Measurements from ENCODE around the gene GCSAM. TPM values are rescaled to one million over a fixed set of nuclear protein-coding genes. Genes with fewer than 3 reads are reported as not detected.

Gene GCSAM
- not detected for polyA plus RNA-seq (2013, experiment 1 of 2)
- not detected for polyA plus RNA-seq (2013, experiment 2 of 2)

GRCh38 chr3:112132975-112133448 is at the start of gene GCSAM:
Gene GCSAM, minus strand, starts transcription at chr3:112133248. Its CDS starts 128 bp downstream, at chr3:112133120.
- Histone ChIP-seq H3K9me3 (replicated peaks in 1 of 2; ENCODE audit: control insufficient read depth in 2 of 2, insufficient read depth in 1 of 2, low read depth in 1 of 2, low read length in 2 of 2) (peaks cover 0 to 1% of the 10 kb centered on the region in 2 donors), H3K18ac (ENCODE audit: low read length) (no peak within 1 kb of the TSS), H3K9ac (ENCODE audit: low read depth, low read length, poor library complexity) (peak within 1 kb of the TSS; percentile 24), H3K14ac (ENCODE audit: low read length) (no peak within 1 kb of the TSS), H3K23ac (ENCODE audit: low read depth, low read length, poor library complexity) (no peak within 1 kb of the TSS), H3K79me1 (ENCODE audit: low read depth, low read length) (no peaks in the 10 kb centered on the region), H3K4me3 (ENCODE audit: low read length in 2 of 2) (no peak within 1 kb of the TSS), H2BK15ac (ENCODE audit: low read length) (no peak within 1 kb of the TSS), H2BK12ac (ENCODE audit: low read length) (no peak within 1 kb of the TSS), H4K8ac (ENCODE audit: low read depth, low read length) (no peak within 1 kb of the TSS), H3K27me3 (ENCODE audit: control insufficient read depth in 3 of 3, insufficient read depth in 3 of 3, low read depth in 1 of 3, low read length in 3 of 3) (no peaks in the 10 kb centered on the region), H2BK5ac (ENCODE audit: low read length) (no peak within 1 kb of the TSS), H2BK120ac (ENCODE audit: low read depth, low read length) (no peak within 1 kb of the TSS), H3K27ac (replicated peaks; ENCODE audit: low read length) (no peak within 1 kb of the TSS), H2AK5ac (ENCODE audit: low read depth, low read length) (no peak within 1 kb of the TSS), H3K36me3 (replicated peaks in 1 of 2; ENCODE audit: control insufficient read depth in 2 of 2, insufficient read depth in 2 of 2, low read length in 2 of 2) (no peaks in the 10 kb centered on the region), H4K91ac (ENCODE audit: low read depth, low read length, poor library complexity) (no peak within 1 kb of the TSS), H3K4me2 (ENCODE audit: insufficient read depth, low read length, poor library complexity, severe bottlenecking) (no peak within 1 kb of the TSS), H3K4ac (ENCODE audit: low read length) (no peak within 1 kb of the TSS), H3K4me1 (ENCODE audit: control insufficient read depth in 2 of 2, insufficient read depth in 1 of 2, low read depth in 1 of 2, low read length in 2 of 2) (peaks cover 9 to 20% of the 10 kb centered on the region in 2 donors), H2AFZ (ENCODE audit: low read length) (no peak within 1 kb of the TSS)
- WGBS, 2 donors (ENCODE audit: extremely low coverage in 2 of 2, insufficient read length in 2 of 2, insufficient replicate concordance in 1 of 2), result no CpG with 5 or more reads among the region's 5 CpGs
- no peak for DNase-seq (ENCODE audit: low spot score)

GRCh38 chr3:112175646-112176045 is 42.6 kb upstream of the GCSAM start:
- H3K27ac ChIP-seq (replicated peaks; ENCODE audit: low read length), result no peak overlapping the region
- no peak overlapping the region for H2BK12ac ChIP-seq (ENCODE audit: low read length)
- no peaks in the 10 kb centered on the region for H3K36me3 ChIP-seq (replicated peaks in 1 of 2; ENCODE audit: control insufficient read depth in 2 of 2, insufficient read depth in 2 of 2, low read length in 2 of 2)
- H3K4me2 ChIP-seq (ENCODE audit: insufficient read depth, low read length, poor library complexity, severe bottlenecking), result no peak overlapping the region
- no peak overlapping the region for H3K4ac ChIP-seq (ENCODE audit: low read length)
- peaks cover 0 to 2% (median 0%) of the 10 kb centered on the region in 3 experiments for H3K27me3 ChIP-seq (ENCODE audit: control insufficient read depth in 3 of 3, insufficient read depth in 3 of 3, low read depth in 1 of 3, low read length in 3 of 3)
- H4K91ac ChIP-seq (ENCODE audit: low read depth, low read length, poor library complexity), result no peak overlapping the region
- no peaks in the 10 kb centered on the region for H3K4me1 ChIP-seq (ENCODE audit: control insufficient read depth in 2 of 2, insufficient read depth in 1 of 2, low read depth in 1 of 2, low read length in 2 of 2)
- no peak overlapping the region for H2AFZ ChIP-seq (ENCODE audit: low read length)
- H3K4me3 ChIP-seq (ENCODE audit: low read length in 2 of 2), result no peak overlapping the region
- WGBS, 2 donors (ENCODE audit: extremely low coverage in 2 of 2, insufficient read length in 2 of 2, insufficient replicate concordance in 1 of 2), result no CpG with 5 or more reads among the region's 6 CpGs
- H3K79me1 ChIP-seq (ENCODE audit: low read depth, low read length), result peaks cover 2% of the 10 kb centered on the region
- H3K14ac ChIP-seq (ENCODE audit: low read length), result no peak overlapping the region
- no peak overlapping the region for H2AK5ac ChIP-seq (ENCODE audit: low read depth, low read length)
- H3K9me3 ChIP-seq (replicated peaks in 1 of 2; ENCODE audit: control insufficient read depth in 2 of 2, insufficient read depth in 1 of 2, low read depth in 1 of 2, low read length in 2 of 2), result peaks cover 0 to 2% of the 10 kb centered on the region in 2 donors
- no peak for DNase-seq (ENCODE audit: low spot score)
- H2BK15ac ChIP-seq (ENCODE audit: low read length), result no peak overlapping the region
- no peak overlapping the region for H3K18ac ChIP-seq (ENCODE audit: low read length)
- no peak overlapping the region for H4K8ac ChIP-seq (ENCODE audit: low read depth, low read length)
- H3K23ac ChIP-seq (ENCODE audit: low read depth, low read length, poor library complexity), result no peak overlapping the region
- no peak overlapping the region for H2BK5ac ChIP-seq (ENCODE audit: low read length)
- H3K9ac ChIP-seq (ENCODE audit: low read depth, low read length, poor library complexity), result no peak overlapping the region
- no peak overlapping the region for H2BK120ac ChIP-seq (ENCODE audit: low read depth, low read length)

GRCh38 chr3:112175037-112175436 is 42.0 kb upstream of the GCSAM start:
- whole genome bisulfite sequencing, 2 donors (ENCODE audit: extremely low coverage in 2 of 2, insufficient read length in 2 of 2, insufficient replicate concordance in 1 of 2), result no CpG with 5 or more reads among the region's 5 CpGs
- no peaks in the 10 kb centered on the region for H3K36me3 ChIP-seq (replicated peaks in 1 of 2; ENCODE audit: control insufficient read depth in 2 of 2, insufficient read depth in 2 of 2, low read length in 2 of 2)
- H2AFZ ChIP-seq (ENCODE audit: low read length), result no peak overlapping the region
- H3K4me1 ChIP-seq (ENCODE audit: control insufficient read depth in 2 of 2, insufficient read depth in 1 of 2, low read depth in 1 of 2, low read length in 2 of 2), result no peaks in the 10 kb centered on the region
- no peak overlapping the region for H4K91ac ChIP-seq (ENCODE audit: low read depth, low read length, poor library complexity)
- peak overlapping the region; percentile 20 for H2BK5ac ChIP-seq (ENCODE audit: low read length)
- no peak overlapping the region for H3K4me3 ChIP-seq (ENCODE audit: low read length in 2 of 2)
- peaks cover 2% of the 10 kb centered on the region for H3K79me1 ChIP-seq (ENCODE audit: low read depth, low read length)
- H3K4me2 ChIP-seq (ENCODE audit: insufficient read depth, low read length, poor library complexity, severe bottlenecking), result no peak overlapping the region
- no peak overlapping the region for H2BK15ac ChIP-seq (ENCODE audit: low read length)
- peak overlapping the region; percentile 17 for H2BK120ac ChIP-seq (ENCODE audit: low read depth, low read length)
- no peak for DNase-seq (ENCODE audit: low spot score)
- H3K18ac ChIP-seq (ENCODE audit: low read length), result no peak overlapping the region
- no peak overlapping the region for H3K14ac ChIP-seq (ENCODE audit: low read length)
- no peak overlapping the region for H3K9ac ChIP-seq (ENCODE audit: low read depth, low read length, poor library complexity)
- H3K4ac ChIP-seq (ENCODE audit: low read length), result no peak overlapping the region
- peaks cover 0 to 2% (median 0%) of the 10 kb centered on the region in 3 experiments for H3K27me3 ChIP-seq (ENCODE audit: control insufficient read depth in 3 of 3, insufficient read depth in 3 of 3, low read depth in 1 of 3, low read length in 3 of 3)
- H2BK12ac ChIP-seq (ENCODE audit: low read length), result no peak overlapping the region
- no peak overlapping the region for H4K8ac ChIP-seq (ENCODE audit: low read depth, low read length)
- H3K27ac ChIP-seq (replicated peaks; ENCODE audit: low read length), result no peak overlapping the region
- H2AK5ac ChIP-seq (ENCODE audit: low read depth, low read length), result no peak overlapping the region
- H3K9me3 ChIP-seq (replicated peaks in 1 of 2; ENCODE audit: control insufficient read depth in 2 of 2, insufficient read depth in 1 of 2, low read depth in 1 of 2, low read length in 2 of 2), result peaks cover 0 to 2% of the 10 kb centered on the region in 2 donors
- H3K23ac ChIP-seq (ENCODE audit: low read depth, low read length, poor library complexity), result no peak overlapping the region

- Histone ChIP-seq H3K4me3 (ENCODE audit: low read length in 2 of 2) (no peak overlapping the region), H2BK5ac (ENCODE audit: low read length) (no peak overlapping the region), H2AFZ (ENCODE audit: low read length) (no peak overlapping the region), H3K4me2 (ENCODE audit: insufficient read depth, low read length, poor library complexity, severe bottlenecking) (no peak overlapping the region), H3K79me1 (ENCODE audit: low read depth, low read length) (no peaks in the 10 kb centered on the region), H3K36me3 (replicated peaks in 1 of 2; ENCODE audit: control insufficient read depth in 2 of 2, insufficient read depth in 2 of 2, low read length in 2 of 2) (no peaks in the 10 kb centered on the region), H4K8ac (ENCODE audit: low read depth, low read length) (no peak overlapping the region), H4K91ac (ENCODE audit: low read depth, low read length, poor library complexity) (no peak overlapping the region), H2BK120ac (ENCODE audit: low read depth, low read length) (no peak overlapping the region), H3K27ac (replicated peaks; ENCODE audit: low read length) (no peak overlapping the region), H2AK5ac (ENCODE audit: low read depth, low read length) (no peak overlapping the region), H3K27me3 (ENCODE audit: control insufficient read depth in 3 of 3, insufficient read depth in 3 of 3, low read depth in 1 of 3, low read length in 3 of 3) (peaks cover 0 to 2% (median 0%) of the 10 kb centered on the region in 3 experiments), H2BK15ac (ENCODE audit: low read length) (no peak overlapping the region), H2BK12ac (ENCODE audit: low read length) (no peak overlapping the region), H3K14ac (ENCODE audit: low read length) (no peak overlapping the region), H3K9ac (ENCODE audit: low read depth, low read length, poor library complexity) (no peak overlapping the region), H3K9me3 (replicated peaks in 1 of 2; ENCODE audit: control insufficient read depth in 2 of 2, insufficient read depth in 1 of 2, low read depth in 1 of 2, low read length in 2 of 2) (peaks cover 0 to 2% of the 10 kb centered on the region in 2 donors), H3K23ac (ENCODE audit: low read depth, low read length, poor library complexity) (no peak overlapping the region), H3K4me1 (ENCODE audit: control insufficient read depth in 2 of 2, insufficient read depth in 1 of 2, low read depth in 1 of 2, low read length in 2 of 2) (peaks cover 0 to 2% of the 10 kb centered on the region in 2 donors), H3K4ac (ENCODE audit: low read length) (no peak overlapping the region), H3K18ac (ENCODE audit: low read length) (no peak overlapping the region)
- no CpG with 5 or more reads among the region's 3 CpGs for WGBS, 2 donors (ENCODE audit: extremely low coverage in 2 of 2, insufficient read length in 2 of 2, insufficient replicate concordance in 1 of 2)
- no peak for DNase-seq (ENCODE audit: low spot score)
Measured at GRCh38 chr3:112171144-112171543, 38.1 kb upstream of the GCSAM start.
